DMS114 treated with DMSO at 0.1 percent for 48 hours (cell line): ENCODE measurements around the gene CCDC17.
"Not testable (repeated sequence)": the region's sequence is repeated elsewhere in the genome, so short reads cannot be mapped to it uniquely, and the experiment has no call there.

Experiments
- DNase-seq: peaks from one replicate; lab custom pipeline; 2025; ENCODE audit not compliant: unreplicated experiment; lab: John Stamatoyannopoulos, UW

CCDC17 gene

DNA sequence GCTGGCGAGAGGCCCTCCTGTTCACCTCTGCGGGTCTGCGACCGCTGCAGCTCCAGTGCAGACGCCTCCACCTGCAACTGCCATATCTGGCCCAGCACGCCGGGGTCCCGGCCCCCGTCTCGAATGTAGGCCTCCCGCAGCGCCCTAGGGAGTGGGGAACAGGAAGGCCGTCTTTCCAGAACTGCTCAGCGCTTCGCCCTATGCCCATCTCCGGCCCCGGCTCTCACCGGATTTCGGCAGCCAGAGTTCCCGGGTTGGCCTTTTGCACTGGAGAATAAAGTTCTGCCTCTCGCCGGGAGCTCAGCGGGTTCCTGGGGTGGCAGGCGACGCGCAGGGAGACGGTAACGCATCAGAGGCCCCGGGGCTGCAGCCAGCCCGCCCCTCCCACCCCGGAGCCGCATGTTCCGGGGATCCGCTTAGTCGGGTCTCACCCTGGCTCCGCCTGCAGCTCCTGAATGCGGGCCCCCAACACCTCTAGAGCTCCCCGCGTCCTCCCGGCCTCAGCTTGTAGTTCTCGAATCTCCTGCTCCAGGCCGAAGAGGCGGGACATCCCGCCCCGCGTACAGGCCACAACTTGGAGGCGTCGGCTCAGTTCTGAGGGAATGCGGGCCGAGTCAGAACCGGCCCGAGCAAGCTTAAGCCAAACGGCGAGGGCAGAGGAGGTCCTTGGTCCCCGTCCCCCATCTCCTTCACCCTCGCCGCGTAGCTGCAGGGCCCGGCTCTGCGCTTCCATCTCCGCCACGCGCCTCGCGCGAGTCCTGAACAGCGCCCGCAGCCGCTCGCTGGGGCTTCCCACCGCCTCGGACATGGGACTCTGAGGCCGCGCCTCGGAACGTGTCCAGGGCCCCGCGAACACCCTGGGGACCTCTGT lies 1.1 kb downstream of the CCDC17 start:
- DNase-seq = no peak

DNA sequence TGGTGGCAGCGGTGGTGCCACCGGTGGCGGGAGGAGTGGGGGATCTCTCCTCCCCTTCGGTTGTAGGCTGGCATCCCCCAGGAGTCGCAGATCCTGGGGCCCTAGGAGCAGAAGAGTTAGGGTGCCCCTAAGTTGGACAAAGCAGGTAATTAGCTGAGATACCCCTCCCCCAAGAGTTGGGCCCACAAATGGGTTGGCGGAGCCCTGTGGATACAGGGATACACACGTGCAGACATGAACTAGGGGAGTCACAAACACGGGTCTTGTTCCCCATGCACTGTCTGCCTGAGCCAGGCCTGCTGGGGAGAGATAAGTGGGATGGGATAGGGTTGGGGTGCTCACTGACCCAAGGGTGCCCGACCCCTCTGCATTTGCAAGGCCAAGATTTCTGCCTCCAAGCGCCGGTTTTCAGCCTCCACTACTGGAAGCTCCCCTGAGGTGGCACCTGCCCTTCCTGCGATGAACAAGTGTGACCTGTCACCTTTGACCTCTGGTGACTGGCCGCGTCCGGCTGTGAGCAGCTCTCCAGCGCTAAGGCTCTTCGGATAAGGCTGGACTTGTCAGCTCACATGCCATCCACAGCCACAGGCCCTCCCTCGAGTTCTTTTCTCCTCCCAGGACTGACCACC lies 1.8 kb downstream of the CCDC17 start:
- no peak for DNase-seq

DNA sequence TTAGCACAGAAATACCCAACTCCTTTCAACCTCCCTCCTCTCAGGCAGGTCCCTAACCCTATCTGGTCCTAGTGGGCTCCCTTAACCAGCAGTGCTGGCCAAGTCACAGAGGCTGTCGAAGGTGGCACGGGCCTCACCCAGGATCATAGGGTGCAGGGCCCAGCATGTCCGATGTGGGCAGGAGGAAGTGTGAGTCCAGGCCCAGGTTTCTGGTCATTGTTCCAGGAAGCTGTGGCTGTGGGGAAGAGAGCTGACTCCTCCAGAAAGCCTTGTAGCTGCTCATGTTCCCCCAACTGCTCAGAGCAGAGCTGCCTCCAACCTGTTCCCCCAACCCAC lies 2.4 kb downstream of the CCDC17 start:
- DNase-seq = no peak

DNA sequence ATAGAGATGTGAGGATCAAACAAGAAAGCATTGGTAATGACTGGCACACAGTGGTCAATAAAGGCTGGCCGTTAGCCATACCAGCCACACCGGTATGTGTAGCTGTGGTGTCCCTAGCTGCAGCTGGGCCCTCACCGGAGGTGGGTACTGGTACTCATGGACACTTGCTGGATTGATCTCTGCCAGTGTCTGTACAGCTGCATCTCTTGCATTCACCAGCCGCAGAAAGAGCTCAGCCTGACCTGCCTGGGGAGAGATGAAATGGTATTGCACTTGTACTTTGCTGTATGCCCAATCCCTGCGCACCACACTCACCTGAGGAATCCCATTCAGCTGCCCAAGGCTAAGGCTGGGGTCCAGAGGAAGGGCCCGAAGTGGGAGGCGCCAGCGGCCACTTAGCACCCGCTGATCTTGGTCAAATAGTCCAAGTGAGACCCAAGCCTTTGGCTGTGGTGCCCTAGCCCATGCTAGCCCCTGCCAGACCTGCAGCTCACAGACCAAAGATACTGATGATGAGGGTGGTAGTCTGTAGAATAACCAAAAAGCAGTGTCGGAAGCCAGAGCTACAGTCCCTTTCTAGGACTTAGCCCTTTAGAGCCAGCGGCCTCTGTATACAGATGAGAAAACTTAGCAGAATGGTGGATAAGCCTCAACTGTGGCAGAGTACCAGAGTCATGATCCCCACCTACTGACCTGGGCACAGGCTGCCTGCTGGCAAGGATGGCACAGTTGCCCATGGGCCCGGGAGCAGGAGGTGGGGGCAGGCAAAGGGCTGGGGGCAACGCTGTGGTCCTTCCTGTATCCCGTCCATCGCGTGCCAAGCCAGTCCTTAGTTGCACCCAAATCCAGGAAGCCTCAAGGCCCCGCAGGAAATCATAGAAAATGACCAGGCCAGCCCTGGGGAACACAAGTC lies 3.0 kb downstream of the CCDC17 start:
- DNase-seq = no peak

DNA sequence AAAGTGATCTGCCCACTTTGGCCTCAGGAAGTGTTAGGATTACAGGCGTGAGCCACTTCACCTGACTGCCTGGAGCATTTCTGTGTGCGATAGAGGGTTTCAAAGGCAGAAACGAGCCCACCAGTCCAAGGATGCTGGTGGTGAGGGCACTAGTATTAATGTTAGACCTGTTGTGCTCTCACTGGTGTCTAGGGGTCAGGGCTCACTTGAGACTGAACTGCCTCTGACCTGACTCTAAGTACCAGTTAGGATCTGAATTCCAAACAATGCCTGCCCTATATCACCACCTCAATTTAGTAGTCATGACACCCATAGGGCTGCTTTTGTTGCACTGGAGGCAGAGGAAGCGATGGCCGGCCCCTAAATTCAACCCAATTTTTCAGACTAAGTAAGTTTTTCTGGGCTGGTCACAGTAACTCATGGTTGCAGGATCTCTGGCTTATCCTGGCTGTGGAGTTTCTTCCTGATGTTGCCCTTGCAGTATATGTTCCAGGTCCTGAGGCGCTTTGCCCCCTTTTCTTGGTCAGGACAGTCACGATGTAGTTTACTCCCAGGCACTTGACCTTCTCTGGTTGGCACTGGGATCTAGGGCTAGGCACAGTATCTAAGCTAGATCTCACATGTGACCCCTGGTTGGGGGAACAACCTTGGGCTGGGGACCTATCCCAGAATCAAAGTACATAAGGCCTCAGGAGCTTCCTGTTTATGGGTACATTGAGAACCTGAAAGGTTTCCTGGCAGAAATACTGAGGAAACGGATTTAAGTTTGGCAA lies 4.5 kb downstream of the CCDC17 start:
- no peak for DNase-seq

DNA sequence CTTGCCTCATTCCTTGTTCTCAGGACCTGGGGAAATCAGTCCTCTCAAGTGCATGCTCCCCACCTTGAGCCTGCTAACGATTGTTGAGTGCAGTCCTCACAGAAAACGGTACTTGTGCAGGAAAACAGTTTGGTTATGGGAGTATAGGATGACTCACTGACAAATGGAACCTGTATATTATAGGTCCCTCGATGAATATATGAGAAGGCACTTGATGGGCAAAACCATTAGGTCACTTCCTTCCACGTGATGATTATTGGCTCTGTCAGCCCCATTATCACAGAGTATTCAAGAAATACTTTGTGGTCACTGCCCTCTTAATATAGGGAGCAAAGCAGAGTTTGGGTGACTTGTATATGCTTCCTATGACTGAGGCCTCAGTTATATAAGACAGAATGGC lies 6.2 kb downstream of the CCDC17 start:
- no peak for DNase-seq

DNA sequence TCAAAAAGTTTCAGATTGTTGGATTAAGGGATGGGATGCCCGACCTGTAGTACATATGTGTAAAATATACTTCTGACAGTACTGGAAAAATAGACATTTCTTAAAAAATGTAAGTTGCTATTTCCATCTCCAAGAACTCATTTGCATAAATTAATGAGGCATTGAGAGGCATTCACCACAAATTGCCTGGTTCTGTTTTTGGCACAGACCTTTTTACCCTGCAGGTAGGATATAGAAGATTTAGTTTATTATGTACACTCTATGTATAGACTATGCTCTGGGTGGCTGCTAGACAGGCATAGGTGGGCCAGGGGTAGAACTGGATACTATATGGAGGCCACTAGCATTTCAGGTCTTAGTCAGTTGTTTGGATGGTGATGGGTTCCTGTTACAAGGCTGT lies 8.0 kb downstream of the CCDC17 start:
- DNase-seq = no peak

DNA sequence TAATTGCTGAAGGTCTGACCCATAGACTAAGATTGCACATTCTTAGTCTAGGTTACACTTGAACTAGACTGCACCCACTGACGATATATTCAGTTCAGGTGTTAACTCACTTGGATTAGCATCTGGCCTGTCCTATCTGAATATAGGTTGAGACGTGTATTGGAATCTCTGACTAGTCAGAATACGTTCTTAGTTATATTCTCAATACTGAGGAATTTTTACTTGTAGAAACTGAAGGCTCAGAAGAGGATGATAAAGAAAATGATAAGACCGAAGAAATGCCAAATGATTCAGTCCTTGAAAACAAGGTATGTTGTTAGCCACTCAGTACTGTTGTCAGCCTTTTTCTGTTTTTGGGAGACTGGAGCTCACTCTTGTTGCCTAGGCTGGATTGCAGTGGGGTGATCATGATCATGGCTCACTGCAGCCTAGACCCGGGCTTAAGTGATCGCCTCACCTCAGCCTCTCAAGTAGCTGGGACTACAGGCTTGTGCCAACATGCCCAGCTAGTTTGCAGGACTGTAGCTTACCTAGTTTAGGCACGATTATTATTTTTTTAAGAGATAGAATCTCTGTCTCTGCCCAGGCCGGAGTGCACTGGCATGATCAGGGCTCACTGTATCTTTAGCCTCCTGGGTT lies 10.8 kb downstream of the CCDC17 start:
- DNase-seq = no peak

DNA sequence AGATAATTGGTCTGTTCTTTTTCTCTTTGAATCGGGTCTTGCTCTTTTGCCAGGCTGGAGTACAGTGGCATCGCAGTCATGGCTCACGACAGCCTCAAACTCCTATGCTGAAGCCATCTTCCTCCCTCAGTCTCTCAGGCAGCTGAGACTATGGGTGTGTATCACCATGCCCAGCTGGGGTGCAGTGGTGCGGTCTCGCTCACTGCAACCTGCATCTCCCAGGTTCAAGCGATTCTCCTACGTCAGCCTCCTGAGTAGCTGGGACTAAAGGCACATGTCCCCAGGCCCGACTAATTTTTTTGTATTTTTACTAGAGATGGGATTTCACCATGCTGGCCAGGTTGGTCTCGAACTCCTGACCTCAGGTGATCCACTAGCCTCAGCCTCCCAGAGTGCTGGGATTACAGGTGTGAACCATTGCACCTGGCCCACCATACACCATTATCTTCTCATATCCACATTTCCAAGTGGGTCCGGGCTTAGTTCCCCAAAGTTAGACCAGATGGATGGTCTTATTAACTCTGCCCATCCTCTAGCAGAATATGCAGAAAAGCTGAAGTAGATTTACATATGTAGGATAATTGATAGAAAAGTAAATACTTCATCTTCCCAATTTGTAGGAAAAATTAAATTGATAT lies 13.1 kb downstream of the CCDC17 start:
- DNase-seq = no peak

DNA sequence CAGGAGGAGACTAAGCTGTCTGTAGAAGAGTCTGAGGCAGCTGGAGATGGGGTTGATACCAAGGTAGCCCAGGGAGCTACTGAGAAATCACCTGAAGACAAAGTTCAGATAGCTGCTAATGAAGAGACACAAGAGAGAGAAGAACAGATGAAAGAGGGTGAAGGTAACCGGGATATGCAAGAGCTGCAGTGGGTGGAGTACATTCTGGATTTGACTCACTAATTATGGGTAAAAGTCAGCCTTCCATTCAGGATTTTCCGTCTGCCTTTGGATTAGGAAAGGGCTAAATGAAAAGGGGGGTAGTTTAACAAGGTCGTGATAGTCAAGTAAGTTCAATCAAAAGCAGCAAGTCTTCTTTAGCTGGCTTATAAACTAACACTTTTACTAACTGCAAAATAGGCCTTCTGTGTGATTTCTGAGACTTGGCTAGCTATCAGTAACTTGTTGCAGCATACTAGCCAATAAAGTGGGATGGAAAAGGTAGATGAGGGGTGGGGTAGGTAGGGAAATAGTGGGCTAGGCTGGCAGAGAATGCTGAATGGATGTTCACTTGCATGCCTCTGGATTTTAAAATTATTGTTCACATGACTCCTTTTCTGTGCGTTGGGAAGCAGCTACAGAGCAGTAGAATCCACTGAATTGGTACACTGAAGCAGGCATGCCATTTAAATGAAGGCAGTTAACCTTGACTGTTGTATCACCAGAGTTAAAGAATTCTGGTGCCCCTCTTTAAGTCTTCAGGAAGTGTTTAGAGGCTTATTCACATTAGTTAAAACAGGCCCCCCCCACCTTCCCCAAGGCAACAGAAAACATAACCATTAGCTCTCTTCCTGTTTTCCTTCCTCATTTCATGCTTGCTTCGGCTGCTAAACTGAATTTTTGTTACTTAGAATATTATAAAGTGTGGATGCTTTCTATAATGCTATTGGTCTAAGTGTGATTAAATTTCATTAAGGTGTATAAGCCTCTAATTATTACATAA lies 15.4 kb downstream of the CCDC17 start:
- no peak for DNase-seq

DNA sequence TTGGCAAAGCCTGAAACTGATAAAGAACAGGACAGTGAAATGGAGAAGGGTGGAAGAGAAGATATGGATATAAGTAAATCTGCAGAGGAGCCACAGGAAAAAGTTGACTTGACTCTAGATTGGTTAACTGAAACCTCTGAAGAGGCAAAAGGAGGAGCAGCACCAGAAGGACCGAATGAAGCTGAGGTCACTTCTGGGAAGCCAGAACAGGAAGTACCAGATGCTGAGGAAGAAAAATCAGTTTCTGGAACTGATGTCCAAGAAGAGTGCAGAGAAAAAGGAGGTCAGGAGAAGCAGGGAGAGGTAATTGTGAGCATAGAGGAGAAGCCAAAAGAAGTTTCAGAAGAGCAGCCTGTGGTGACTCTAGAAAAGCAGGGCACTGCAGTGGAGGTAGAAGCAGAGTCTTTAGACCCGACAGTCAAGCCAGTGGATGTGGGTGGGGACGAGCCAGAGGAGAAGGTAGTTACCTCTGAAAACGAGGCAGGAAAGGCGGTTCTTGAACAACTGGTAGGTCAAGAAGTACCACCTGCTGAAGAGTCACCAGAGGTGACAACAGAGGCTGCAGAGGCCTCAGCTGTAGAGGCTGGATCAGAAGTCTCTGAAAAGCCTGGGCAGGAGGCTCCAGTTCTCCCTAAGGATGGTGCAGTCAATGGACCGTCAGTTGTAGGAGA lies 16.3 kb downstream of the CCDC17 start:
- no peak for DNase-seq

DNA sequence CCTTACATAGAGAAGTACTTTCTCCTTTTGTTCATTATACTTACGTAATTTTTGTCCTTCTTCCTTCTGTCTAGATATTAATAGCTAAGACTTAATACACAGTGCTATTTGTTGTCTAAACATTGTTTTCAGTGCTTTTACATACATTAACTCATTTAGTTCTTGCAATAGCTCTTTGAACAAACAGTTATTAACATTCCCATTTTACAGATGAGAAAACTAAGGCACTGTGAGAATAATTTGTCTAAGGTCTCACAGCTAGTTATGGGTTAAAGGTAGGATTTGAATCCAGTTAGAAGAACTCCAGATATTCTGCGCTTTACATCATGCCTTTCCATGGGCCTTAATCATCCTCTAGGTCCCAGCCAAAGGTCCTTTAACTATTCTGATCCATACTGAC lies 19.6 kb downstream of the CCDC17 start:
- no peak for DNase-seq

DNA sequence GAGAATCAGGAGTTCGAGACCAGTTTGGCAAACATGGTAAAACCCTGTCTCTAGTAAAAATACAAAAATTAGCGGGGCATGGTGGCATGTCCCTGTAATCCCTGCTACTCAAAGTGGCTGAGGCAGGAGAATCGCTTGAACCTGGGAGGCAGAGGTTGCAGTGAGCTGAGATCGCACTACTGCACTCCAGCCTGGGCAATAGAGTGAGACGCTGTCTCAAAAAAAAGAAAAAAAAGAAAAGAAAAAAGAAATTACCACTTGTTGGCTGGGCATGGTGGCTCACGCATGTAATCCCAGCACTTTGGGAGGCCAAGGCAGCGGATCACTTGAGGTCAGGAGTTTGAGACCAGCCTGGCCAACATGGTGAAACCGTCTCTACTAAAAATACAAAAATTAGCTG lies 27.1 kb downstream of the CCDC17 start:
- not testable (repeated sequence) for DNase-seq

DNA sequence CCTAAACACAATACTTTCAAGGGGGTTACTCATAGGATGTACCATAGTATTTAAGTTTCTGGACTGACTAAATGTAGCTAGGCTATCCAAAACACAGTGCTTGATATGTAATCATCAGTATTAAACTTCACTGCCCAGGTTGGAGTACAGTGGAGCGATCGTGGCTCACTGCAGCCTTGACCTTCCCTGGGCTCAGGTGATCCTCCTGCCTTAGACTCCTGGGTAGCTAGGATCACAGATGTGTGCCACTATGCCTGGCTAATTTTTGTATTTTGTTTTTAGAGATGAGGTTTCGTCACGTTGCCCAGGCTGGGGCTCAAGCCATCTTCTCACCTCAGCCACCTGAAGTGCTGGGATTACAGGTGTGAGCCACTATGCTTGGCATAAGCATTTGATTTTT lies 29.4 kb downstream of the CCDC17 start:
- no peak for DNase-seq

DNA sequence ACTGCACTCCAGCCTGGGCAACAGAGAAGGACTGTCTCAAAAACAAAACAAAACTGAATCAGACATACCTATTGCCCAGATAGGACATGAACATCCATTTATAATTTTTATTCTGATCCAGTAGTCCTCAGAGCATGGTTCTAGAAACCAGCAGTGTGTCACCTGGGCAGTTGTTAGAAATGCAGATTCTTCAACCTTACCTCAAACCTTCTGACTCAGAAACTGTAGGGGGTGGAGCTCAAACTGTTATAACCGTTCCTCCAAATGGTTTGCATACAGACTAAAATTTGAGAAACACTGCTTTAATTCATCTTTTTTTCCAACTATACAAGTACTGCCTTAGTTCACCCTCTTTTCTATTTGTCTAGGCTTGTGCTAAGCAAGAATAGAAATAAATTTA lies 34.0 kb downstream of the CCDC17 start:
- DNase-seq = no peak

DNA sequence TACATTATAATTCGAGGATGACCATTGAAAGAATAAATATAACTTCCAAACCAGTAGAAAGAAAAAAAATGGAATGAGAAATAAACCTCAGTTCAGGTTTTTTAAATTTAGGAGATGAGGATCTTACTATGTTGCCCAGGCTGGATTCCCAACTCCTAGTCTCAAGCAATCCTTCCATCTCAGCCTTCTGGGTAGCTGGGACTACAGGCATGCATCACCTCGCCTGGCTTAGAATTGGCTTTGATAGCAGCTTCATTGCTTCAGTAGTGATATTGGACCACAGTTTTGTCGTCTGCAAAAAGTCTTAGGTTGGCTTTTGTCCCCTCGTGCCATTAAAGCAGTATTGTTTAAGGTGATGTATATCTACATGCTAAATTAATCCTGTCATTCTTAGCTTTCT lies 37.1 kb downstream of the CCDC17 start:
- no peak for DNase-seq

DNA sequence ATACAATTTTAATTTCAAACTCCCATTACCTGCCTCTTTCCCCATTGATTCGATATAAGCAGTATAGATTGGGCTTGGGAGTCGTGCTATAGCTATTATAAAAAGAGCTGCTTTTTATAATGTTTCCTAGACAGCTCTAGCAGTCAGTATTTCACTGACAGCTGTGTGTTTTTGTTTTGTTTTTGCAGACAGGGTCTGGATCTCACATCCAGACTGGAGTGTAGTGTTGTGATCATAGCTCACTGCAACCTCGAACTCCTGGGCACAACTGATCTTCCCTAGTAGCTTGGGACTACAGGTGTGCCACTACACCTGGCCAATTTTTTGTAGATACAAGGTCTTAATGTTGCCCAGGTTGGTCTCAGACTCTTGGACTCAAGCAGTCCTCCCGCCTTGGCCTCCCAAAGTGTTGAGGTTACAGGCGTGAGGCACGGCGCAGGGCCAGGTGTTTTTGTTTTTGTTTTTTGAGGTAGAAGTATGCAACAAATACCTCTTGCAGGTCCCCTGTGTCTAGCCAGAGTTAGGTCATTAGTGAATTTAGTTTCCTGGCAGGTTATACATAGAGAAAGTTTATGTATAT lies 38.3 kb downstream of the CCDC17 start:
- DNase-seq = no peak

DNA sequence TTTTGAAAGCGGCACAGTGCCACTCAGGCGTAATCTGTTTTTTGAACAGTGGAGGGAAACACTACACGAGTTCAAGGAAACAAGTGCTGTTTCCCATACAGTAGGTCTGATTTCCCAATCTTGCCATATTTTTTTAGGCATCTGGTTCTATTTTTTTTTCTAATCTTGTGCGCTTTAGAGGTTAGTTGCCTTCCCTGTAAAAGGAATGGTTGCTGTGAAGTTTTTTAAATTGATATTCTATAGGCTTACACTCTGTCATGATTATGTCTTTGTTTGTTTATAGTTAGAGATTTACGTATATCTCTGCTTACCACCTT lies 38.8 kb downstream of the CCDC17 start:
- no peak for DNase-seq
